Natural killer cell (primary cell): Measurements from ENCODE around the gene GRIN2A. TPM values are rescaled to one million over a fixed set of nuclear protein-coding genes. Genes with fewer than 3 reads are reported as not detected.

Source experiments
- ATAC-seq, 3 donors: fragments of 150-1000 bp in 2 of 3; fragments of 200-7000 bp in 1 of 3; cut with Tn5 transposase; 1 replicate in 1 of 3; 2 replicates in 2 of 3; pipeline ENCODE4 v1.10.0; 2021; ENCODE audit warnings: mild to moderate bottlenecking in 2 of 3, moderate library complexity in 2 of 3
- DNase-seq, 2 donors: peaks; one replicate each; pipeline versions ENCODE4 v3.0.0 to v3.0.0-alpha.2; 2013 to 2021; ENCODE audit warnings: mixed read lengths in 1 of 2
- H3K27ac ChIP-seq: one replicate; pipeline ENCODE4 v1.5.1; 2013; ENCODE audit warnings: mild to moderate bottlenecking, low read length
- H3K27me3 ChIP-seq: one replicate; pipeline ENCODE4 v1.6.1; 2013; ENCODE audit warnings: low read length; ENCODE audit not compliant: control insufficient read depth, insufficient read depth
- H3K36me3 ChIP-seq: one replicate; pipeline ENCODE4 v1.6.1; 2013; ENCODE audit warnings: low read length; ENCODE audit not compliant: control insufficient read depth, insufficient read depth
- H3K4me1 ChIP-seq: one replicate; pipeline ENCODE4 v1.6.1; 2013; ENCODE audit warnings: low read length; ENCODE audit not compliant: control insufficient read depth, insufficient read depth
- H3K4me3 ChIP-seq: one replicate; pipeline ENCODE4 v1.5.1; 2013; ENCODE audit warnings: low read length
- H3K9me3 ChIP-seq: one replicate; pipeline ENCODE4 v1.6.1; 2013; ENCODE audit warnings: low read length; ENCODE audit not compliant: control insufficient read depth, insufficient read depth
- H3K27ac Mint-ChIP-seq, 2 donors: one replicate each; pipeline ENCODE4 v1.8.0; 2022; ENCODE audit warnings: mild to moderate bottlenecking in 2 of 2, mixed read lengths in 2 of 2, moderate library complexity in 1 of 2
- H3K27me3 Mint-ChIP-seq, 2 donors: one replicate each; pipeline ENCODE4 v1.8.0; 2022; ENCODE audit warnings: low read depth in 2 of 2, mixed read lengths in 2 of 2
- H3K36me3 Mint-ChIP-seq: one replicate; pipeline ENCODE4 v1.8.0; 2022; ENCODE audit warnings: mixed read lengths
- H3K4me1 Mint-ChIP-seq, 2 donors: one replicate each; pipeline ENCODE4 v1.8.0; 2022; ENCODE audit warnings: mixed read lengths in 2 of 2
- H3K4me3 Mint-ChIP-seq: one replicate; pipeline ENCODE4 v1.8.0; 2022; ENCODE audit warnings: mild to moderate bottlenecking, moderate library complexity, mixed read lengths
- H3K9me3 Mint-ChIP-seq, 2 donors: one replicate each; pipeline ENCODE4 v1.8.0; 2022; ENCODE audit warnings: mixed read lengths in 2 of 2
- WGBS: methylation state at CpG from one replicate; pipeline ENCODE4 v1.1.7; 2013; ENCODE audit warnings: missing lambda C conversion rate; ENCODE audit not compliant: insufficient coverage; 5-methylcytosine and 5-hydroxymethylcytosine counted together
- intact Hi-C: fragments of 100-400 bp; cut with micrococcal nuclease; formaldehyde crosslinking; loops from one replicate; pipeline ENCODE4 v1.14.2; 2022
- total RNA-seq, 4 donors: library from RNA; stranded (reverse); fragments of 120-200 nt in 1 of 4; gene quantifications; one replicate each; pipeline versions ENCODE4 v1.2.3 to v1.2.4, GENCODE V29; 2013 to 2022
- TF ChIP-seq, protein P1 (sequence below): fragments of 200-600 bp; IDR thresholded peaks from one replicate; pipeline ENCODE4 v1.8.0; 2022; ENCODE audit warnings: antibody characterized with exemption

GRIN2A gene
- total RNA-seq, 3 donors from 2014 or later (not counting 1 experiment from before 2014, with no cell fraction given) = not detected

DNA sequence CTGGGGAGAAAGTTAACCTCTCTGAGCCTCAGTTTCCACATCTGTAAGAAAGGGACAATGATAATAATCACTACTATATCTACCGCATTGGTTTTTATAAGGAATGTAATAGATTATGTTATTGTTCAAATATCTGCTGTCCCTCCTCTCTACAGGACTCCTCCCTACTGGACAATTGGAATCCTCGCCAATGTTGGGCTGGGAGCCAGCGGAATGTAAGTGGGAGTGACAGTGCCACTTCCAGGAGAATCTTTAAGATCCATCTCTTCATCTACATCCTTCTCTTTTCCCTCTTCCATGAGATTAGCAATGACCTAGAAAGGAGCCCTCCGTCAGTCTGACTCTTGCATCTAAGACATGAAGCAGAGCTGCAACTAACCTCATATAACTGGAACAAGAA is 95.1 kb downstream of the GRIN2A start:
- H3K27me3 ChIP-seq = no peaks in the 10 kb centered on the region
- H3K4me1 ChIP-seq = no peaks in the 10 kb centered on the region
- intact Hi-C loops = no loop called here
- WGBS = 84% methylated on average over 3 of the region's 4 CpGs
- TF ChIP-seq, protein P1, sequence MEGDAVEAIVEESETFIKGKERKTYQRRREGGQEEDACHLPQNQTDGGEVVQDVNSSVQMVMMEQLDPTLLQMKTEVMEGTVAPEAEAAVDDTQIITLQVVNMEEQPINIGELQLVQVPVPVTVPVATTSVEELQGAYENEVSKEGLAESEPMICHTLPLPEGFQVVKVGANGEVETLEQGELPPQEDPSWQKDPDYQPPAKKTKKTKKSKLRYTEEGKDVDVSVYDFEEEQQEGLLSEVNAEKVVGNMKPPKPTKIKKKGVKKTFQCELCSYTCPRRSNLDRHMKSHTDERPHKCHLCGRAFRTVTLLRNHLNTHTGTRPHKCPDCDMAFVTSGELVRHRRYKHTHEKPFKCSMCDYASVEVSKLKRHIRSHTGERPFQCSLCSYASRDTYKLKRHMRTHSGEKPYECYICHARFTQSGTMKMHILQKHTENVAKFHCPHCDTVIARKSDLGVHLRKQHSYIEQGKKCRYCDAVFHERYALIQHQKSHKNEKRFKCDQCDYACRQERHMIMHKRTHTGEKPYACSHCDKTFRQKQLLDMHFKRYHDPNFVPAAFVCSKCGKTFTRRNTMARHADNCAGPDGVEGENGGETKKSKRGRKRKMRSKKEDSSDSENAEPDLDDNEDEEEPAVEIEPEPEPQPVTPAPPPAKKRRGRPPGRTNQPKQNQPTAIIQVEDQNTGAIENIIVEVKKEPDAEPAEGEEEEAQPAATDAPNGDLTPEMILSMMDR = no peak
- H3K36me3 Mint-ChIP-seq = no peaks in the 10 kb centered on the region
- peaks cover 0 to 9% of the 10 kb centered on the region in 2 donors for H3K27me3 Mint-ChIP-seq
- no peaks in the 10 kb centered on the region for H3K4me1 Mint-ChIP-seq
- H3K4me3 ChIP-seq = no peak overlapping the region
- no peaks in the 10 kb centered on the region for H3K9me3 ChIP-seq
- no peak overlapping the region for H3K27ac Mint-ChIP-seq
- DNase-seq (no peak), ATAC-seq (no peak)
- H3K4me3 Mint-ChIP-seq = no peak overlapping the region
- no peaks in the 10 kb centered on the region for H3K9me3 Mint-ChIP-seq
- H3K36me3 ChIP-seq = no peaks in the 10 kb centered on the region
- H3K27ac ChIP-seq = no peak overlapping the region

DNA sequence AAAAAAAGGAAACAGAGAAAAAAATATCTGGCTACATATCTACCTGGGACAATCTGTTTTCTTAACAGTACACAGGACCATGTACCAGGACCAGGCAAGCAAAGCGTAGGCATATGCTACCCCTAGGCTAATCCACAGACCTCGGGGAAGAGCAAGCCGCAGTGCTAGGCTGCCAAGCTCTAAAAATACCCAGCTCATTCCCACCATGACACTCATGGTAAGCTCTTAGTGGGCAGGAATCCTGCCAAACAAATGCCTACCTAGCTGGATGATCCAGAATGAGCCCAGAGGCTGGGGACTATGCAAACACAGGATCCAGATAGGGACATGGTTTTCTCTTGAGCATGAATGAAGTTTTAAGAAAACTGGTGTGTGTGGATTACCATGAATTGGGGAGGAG is 95.6 kb downstream of the GRIN2A start:
- no peak for ATAC-seq
- Histone ChIP-seq H3K4me1 (no peaks in the 10 kb centered on the region), H3K27ac (no peak overlapping the region), H3K4me3 (no peak overlapping the region), H3K36me3 (no peaks in the 10 kb centered on the region), H3K9me3 (no peaks in the 10 kb centered on the region), H3K27me3 (no peaks in the 10 kb centered on the region)
- intact Hi-C loops = no loop called here
- H3K4me3 Mint-ChIP-seq = no peak overlapping the region
- WGBS = 51% methylated on average over 3 of the region's 3 CpGs
- TF ChIP-seq, protein P1 = no peak
- H3K9me3 Mint-ChIP-seq = no peaks in the 10 kb centered on the region
- no peaks in the 10 kb centered on the region for H3K4me1 Mint-ChIP-seq
- H3K27ac Mint-ChIP-seq = no peak overlapping the region
- peaks cover 0 to 9% of the 10 kb centered on the region in 2 donors for H3K27me3 Mint-ChIP-seq
- no peak for DNase-seq
- H3K36me3 Mint-ChIP-seq = no peaks in the 10 kb centered on the region

DNA sequence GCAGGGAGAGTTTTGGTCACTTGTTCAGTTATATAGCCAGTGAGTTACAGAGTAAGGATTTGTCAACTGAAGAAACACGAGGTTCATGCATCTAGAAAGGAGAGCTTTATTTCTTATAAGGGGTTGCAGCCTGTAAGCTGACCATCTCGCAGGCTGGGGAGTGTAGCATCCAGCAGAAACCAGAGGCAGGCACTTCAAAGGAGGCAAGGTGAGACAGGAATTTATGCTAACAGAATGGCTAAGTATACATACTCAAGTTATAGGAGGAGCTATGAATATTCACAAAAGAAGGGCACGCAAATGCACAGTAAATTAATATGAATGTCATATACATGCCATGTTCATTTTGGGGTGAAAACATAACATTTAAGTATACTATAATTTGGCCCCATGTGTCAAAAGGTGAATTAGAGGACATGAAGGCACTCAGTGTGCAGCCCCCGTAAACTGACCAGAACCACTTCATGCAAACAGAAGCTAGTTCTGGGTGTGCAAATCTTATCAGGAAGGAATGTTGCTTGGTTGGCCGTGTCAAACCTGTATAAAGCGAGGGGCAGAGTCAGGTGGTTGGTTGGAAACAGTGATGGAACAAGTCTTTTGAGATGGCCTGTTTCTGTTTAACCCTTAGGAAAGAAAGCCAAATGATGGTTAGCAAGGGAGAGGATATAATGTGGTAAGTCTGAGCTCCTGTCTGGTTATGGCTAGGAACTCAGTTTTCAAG is 97.0 kb downstream of the GRIN2A start:
- Histone ChIP-seq H3K27ac (no peak overlapping the region), H3K36me3 (no peaks in the 10 kb centered on the region), H3K27me3 (no peaks in the 10 kb centered on the region), H3K4me1 (no peaks in the 10 kb centered on the region), H3K4me3 (no peak overlapping the region), H3K9me3 (no peaks in the 10 kb centered on the region)
- H3K27ac Mint-ChIP-seq = no peak overlapping the region
- no peak overlapping the region for H3K4me3 Mint-ChIP-seq
- ATAC-seq = no peak
- intact Hi-C loops = no loop called here
- H3K27me3 Mint-ChIP-seq = peaks cover 2 to 16% of the 10 kb centered on the region in 2 donors
- DNase-seq = no peak
- TF ChIP-seq, protein P1 = no peak
- WGBS = 85% methylated on average over 5 of the region's 6 CpGs
- no peaks in the 10 kb centered on the region for H3K9me3 Mint-ChIP-seq
- H3K4me1 Mint-ChIP-seq = no peaks in the 10 kb centered on the region
- no peaks in the 10 kb centered on the region for H3K36me3 Mint-ChIP-seq

DNA sequence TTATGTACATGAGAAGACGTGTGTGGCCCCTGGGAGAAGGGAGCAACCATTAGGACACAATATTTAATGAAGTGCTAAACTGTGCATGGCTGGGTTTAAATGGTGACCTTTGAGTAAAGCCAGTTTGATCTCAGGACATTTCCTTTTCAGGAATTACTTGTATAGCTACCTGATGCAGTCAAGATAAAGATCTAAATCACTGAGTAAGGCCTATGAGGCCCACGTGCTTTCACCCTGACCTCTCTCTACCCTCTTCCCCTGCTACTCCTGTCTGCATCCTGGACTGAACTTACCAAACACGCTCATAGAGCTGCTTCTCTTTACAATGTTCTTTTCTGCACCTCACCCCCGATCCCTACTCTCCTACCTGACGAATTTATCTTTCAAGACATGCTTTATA is 98.9 kb downstream of the GRIN2A start:
- DNase-seq = no peak
- no peaks in the 10 kb centered on the region for H3K9me3 ChIP-seq
- H3K27ac ChIP-seq = no peak overlapping the region
- no peak for ATAC-seq
- H3K27me3 ChIP-seq = no peaks in the 10 kb centered on the region
- H3K36me3 Mint-ChIP-seq = no peaks in the 10 kb centered on the region
- no peak overlapping the region for H3K4me3 ChIP-seq
- H3K4me1 Mint-ChIP-seq = no peaks in the 10 kb centered on the region
- TF ChIP-seq, protein P1 = no peak
- 40% methylated on average over 4 of the region's 5 CpGs for WGBS
- no peak overlapping the region for H3K27ac Mint-ChIP-seq
- H3K27me3 Mint-ChIP-seq = peaks cover 2 to 16% of the 10 kb centered on the region in 2 donors
- intact Hi-C loops = no loop called here
- H3K4me1 ChIP-seq = no peaks in the 10 kb centered on the region
- no peak overlapping the region for H3K4me3 Mint-ChIP-seq
- no peaks in the 10 kb centered on the region for H3K36me3 ChIP-seq
- no peaks in the 10 kb centered on the region for H3K9me3 Mint-ChIP-seq
